Measurements from ENCODE around the gene VKORC1.

VKORC1 gene

GRCh38 chr16:31061813-31062440 is 32.7 kb downstream of the VKORC1 start:
- no peak for DNase-seq

DNA sequence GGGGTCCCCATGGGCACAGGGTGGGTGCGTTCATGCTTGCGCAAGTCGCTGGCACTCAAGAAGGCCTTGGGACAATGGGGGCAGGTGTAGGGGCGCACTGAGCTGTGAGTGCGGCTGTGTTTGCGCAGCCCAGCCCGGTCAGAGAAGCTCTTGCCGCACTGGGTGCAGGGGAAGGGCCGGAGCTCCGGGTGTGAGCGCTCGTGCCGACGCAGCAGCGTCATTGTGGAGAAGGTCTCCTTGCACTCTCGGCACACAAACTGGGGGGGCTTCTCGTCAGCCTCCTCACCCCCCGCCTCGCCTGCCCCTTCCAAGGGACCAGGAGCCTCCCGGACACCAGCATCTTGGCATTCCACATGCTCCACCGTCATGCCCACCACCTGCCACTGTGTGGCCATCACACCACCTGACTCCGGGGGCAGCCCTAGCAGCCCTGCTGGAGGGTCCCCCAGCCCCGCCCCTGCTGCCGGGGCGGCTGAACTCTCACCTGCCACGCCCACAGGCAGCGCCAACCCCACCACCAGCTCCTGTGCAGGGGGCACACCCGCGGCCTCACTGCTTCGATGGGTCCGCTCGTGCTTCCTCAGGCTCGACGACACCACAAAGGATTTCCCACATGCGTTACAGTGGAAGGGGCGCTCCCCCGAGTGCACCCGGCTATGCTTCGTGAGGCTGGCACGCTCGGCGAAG is 33.3 kb downstream of the VKORC1 start:
- DNase-seq: no peak

DNA sequence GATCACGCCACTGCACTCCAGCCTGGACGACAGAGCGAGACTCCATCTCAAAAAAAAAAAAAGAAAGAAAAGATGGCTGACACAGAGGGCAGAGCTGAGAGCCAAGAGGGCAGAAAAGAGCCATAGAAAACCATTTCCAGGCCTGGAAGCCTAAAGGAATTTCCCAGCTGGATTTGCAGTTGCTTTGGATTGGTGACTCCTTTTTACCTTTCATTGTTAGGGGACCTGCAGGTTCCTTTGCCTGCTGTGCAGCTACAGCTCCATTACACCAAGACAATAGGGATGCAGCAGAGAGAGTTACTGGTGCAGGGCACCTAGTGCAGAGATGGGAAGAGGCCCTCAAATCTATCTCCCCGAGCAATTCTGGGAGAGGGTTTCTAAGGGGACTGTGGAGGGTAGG is 39.0 kb downstream of the VKORC1 start:
- DNase-seq: no peak

DNA sequence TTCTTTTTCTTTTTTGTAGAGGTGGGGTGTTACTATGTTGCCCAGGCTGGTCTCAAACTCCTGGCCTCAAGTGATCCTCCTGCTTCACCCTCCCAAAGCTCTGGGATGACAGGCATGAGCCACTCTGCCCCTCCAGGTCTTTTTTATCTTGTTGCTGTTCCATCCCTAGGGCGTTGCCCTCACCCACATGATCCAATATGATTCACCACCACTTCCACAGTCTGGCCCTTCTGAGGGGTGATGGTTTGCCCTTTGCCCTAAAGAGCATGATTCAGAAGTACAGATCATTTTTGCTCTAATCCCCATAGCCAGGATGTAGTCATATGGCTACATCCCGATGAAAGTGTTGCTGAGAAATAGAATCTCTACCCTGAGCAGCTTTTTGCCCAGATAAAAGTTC is 42.5 kb downstream of the VKORC1 start:
- peak in 1 of 2 experiments; percentile 7 for DNase-seq

GRCh38 chr16:31050280-31051030 is 44.1 kb downstream of the VKORC1 start:
- no peak for DNase-seq

GRCh38 chr16:31043898-31044481 is 50.6 kb downstream of the VKORC1 start:
- no peak for DNase-seq

DNA sequence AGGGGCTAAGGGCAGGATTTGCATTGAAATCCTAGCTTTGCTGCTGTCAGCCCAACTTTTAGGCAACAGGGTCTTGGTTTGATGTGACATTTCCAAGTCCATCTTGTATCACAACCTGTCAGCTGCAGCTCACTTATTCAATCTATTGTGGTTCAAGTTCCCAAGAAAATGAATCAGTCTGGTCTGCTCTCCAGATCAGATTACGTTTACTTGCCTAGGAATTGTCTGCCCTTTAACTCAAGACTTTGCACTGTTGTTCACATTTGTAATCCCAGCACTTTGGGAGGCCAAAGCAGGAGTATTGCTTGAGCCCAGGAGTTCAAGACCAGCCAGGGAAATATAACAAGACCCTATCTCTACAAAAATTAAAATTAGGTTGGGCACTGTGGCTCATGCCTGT is 51.2 kb downstream of the VKORC1 start:
- no peak for DNase-seq

DNA sequence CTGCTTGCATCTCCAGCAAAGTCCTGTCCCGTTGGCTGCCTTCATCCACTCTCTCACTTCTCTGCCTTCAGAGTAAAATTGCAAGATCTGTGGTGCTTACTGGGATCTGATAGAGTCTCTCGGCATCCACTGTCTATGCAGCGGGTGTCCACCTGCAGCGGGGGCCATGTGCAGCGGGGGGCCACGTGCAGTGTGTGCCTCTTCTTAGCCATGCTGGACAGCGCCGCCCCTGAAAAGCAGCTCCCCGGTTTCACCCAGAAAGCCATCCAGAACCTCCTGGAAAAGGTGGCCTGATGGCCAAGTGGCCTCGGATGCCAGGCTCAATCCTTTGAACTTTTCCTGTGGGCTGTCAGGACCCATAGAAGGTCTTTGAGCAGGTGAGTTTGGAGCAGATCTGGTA is 51.7 kb downstream of the VKORC1 start:
- no peak for DNase-seq

Data from activated CD4-positive, alpha-beta T cell treated with anti-CD3 and anti-CD28 coated beads, Interleukin-2, amount 50 U/mL, for 48 hours (primary cell).